Lung (tissue), 12 donors: ENCODE data around the gene NLN. TPM values are rescaled to one million over a fixed set of nuclear protein-coding genes. Genes with fewer than 3 reads are reported as not detected.

Source experiments
- ATAC-seq: fragments of 200-7000 bp; cut with Tn5 transposase; one replicate; pipeline ENCODE4 v1.9.1; 2020; ENCODE audit warnings: moderate number of reproducible peaks; ENCODE audit not compliant: insufficient read depth, low FRiP score
- DNase-seq, 3 donors: peaks; one replicate each; pipeline ENCODE4 v3.0.0-alpha.2; 2013 to 2017
- H3K27ac ChIP-seq, 2 donors: one replicate each; pipeline ENCODE4 v1.5.1; 2013; ENCODE audit warnings: mild to moderate bottlenecking in 2 of 2, moderate library complexity in 2 of 2, control low read depth in 1 of 2, inconsistent platforms in 1 of 2, low read depth in 1 of 2, low read length in 1 of 2
- H3K27me3 ChIP-seq, 3 donors: one replicate each; pipeline ENCODE4 v1.5.1; 2013; ENCODE audit warnings: low read length in 2 of 3; ENCODE audit not compliant: control insufficient read depth in 3 of 3, insufficient read depth in 3 of 3
- H3K36me3 ChIP-seq, 4 donors: one replicate each; pipeline ENCODE4 v1.5.1; 2013; ENCODE audit warnings: low read length in 4 of 4, mild to moderate bottlenecking in 1 of 4, moderate library complexity in 1 of 4; ENCODE audit not compliant: control insufficient read depth in 4 of 4, insufficient read depth in 4 of 4
- H3K4me1 ChIP-seq, 5 donors: one replicate each; pipeline ENCODE4 v1.5.1; 2013; ENCODE audit warnings: low read length in 5 of 5, mild to moderate bottlenecking in 2 of 5, moderate library complexity in 1 of 5; ENCODE audit not compliant: control insufficient read depth in 5 of 5, insufficient read depth in 5 of 5
- H3K4me3 ChIP-seq: one replicate; pipeline ENCODE4 v1.5.1; 2013; ENCODE audit warnings: mild to moderate bottlenecking, control low read depth, moderate library complexity
- H3K9ac ChIP-seq, 2 donors: one replicate each; pipeline ENCODE4 v1.5.1; 2013; ENCODE audit warnings: low read length in 2 of 2, control low read depth in 1 of 2; ENCODE audit not compliant: insufficient read depth in 1 of 2
- H3K9me3 ChIP-seq, 4 donors: one replicate each; pipeline ENCODE4 v1.5.1; 2013; ENCODE audit warnings: low read length in 3 of 4, mild to moderate bottlenecking in 1 of 4, moderate library complexity in 1 of 4; ENCODE audit not compliant: control insufficient read depth in 4 of 4, insufficient read depth in 3 of 4
- CTCF ChIP-seq: IDR thresholded peaks from 2 replicates; pipeline ENCODE4 v1.5.1; 2012; ENCODE audit warnings: mild to moderate bottlenecking; ENCODE audit errors: control extremely low read depth, extremely low read depth
- WGBS, 2 donors: extraction: QIAGEN DNeasy Blood & Tissue Kit; methylation state at CpG; one replicate each; pipeline ENCODE4 v1.1.7; 2013; 5-methylcytosine and 5-hydroxymethylcytosine counted together
- polyA plus RNA-seq, 2 donors: library from polyadenylated mRNA; stranded (reverse); fragments of 200-250 nt; gene quantifications; one replicate each; pipeline ENCODE4 v1.2.1, GENCODE V29; 2013
- total RNA-seq, 2 donors: library from RNA; depleted of rRNA in 1 of 2; stranded (reverse); fragments of >200 nt in 1 of 2; gene quantifications; one replicate each; pipeline ENCODE4 v1.2.1, GENCODE V29; 2014 to 2021
- donor health status: control.
- donor health status: control.
- donor health status: Bipolar disorder and iron deficiency.
- donor health status: healthy.
- donor health status: DM: yes; HTN: yes; CAD: no.

Gene NLN
- total and polyA plus RNA-seq, 4 donors, result 2.9 to 21.3 (median 11.8) TPM

- WGBS, 2 donors, result 43 to 67% methylated on average over 1 of the region's 1 CpG
- no peak overlapping the region for H3K27ac ChIP-seq
- no peaks in the 10 kb centered on the region for H3K4me1 ChIP-seq
- no peak for TF ChIP-seq CTCF
- no peaks in the 10 kb centered on the region for H3K36me3 ChIP-seq
- H3K27me3 ChIP-seq, result no peaks in the 10 kb centered on the region
- ATAC-seq (no peak), DNase-seq (no peak)
- no peak overlapping the region for H3K9ac ChIP-seq
- H3K9me3 ChIP-seq, result no peaks in the 10 kb centered on the region
- H3K4me3 ChIP-seq, result no peak overlapping the region
Observed at GRCh38 chr5:65734921-65735320, 12.9 kb downstream of the NLN start.

- Histone ChIP-seq H3K9ac (no peak overlapping the region), H3K9me3 (no peaks in the 10 kb centered on the region), H3K4me3 (no peak overlapping the region), H3K36me3 (no peaks in the 10 kb centered on the region), H3K27me3 (no peaks in the 10 kb centered on the region), H3K27ac (no peak overlapping the region), H3K4me1 (no peaks in the 10 kb centered on the region)
- WGBS, 2 donors, result 56 to 62% methylated on average over 1 of the region's 1 CpG
- DNase-seq (no peak), ATAC-seq (no peak)
- no peak for TF ChIP-seq CTCF
Observed at GRCh38 chr5:65736011-65736410, 14.0 kb downstream of the NLN start.

DNA sequence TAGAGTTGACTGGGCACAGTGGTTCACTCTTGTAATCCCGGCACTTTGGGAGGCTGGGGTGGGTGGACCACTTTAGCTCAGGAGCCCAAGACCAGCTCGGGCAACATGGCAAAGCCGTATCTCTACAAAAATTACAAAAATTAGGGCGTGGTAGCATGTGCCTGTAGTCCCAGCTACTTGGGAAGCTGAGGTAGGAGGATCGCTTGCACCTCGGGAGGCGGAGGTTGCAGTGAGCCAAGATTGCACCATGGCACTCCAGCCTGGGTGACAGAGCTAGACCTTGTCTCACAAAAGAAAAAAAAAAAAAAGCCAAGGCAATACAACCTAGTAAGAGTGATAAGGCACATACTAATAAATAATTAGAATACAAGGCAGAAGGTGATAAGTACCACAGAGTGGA, 15.8 kb downstream of the NLN start:
- WGBS, 2 donors, result 71 to 87% methylated on average over 7 of the region's 7 CpGs
- no peak for TF ChIP-seq CTCF
- Histone ChIP-seq H3K4me1 (peaks cover 0 to 6% (median 0%) of the 10 kb centered on the region in 5 donors), H3K9me3 (no peaks in the 10 kb centered on the region), H3K27me3 (no peaks in the 10 kb centered on the region), H3K36me3 (no peaks in the 10 kb centered on the region), H3K4me3 (no peak overlapping the region), H3K27ac (no peak overlapping the region), H3K9ac (no peak overlapping the region)
- ATAC-seq (no peak), DNase-seq (no peak)

- Histone ChIP-seq H3K27me3 (no peaks in the 10 kb centered on the region), H3K9me3 (no peaks in the 10 kb centered on the region), H3K27ac (no peak overlapping the region), H3K4me1 (peaks cover 0 to 8% (median 0%) of the 10 kb centered on the region in 5 donors), H3K36me3 (no peaks in the 10 kb centered on the region), H3K4me3 (no peak overlapping the region), H3K9ac (no peak overlapping the region)
- WGBS, 2 donors, result 81 to 84% methylated on average over 4 of the region's 4 CpGs
- no peak for ATAC-seq
- no peak for DNase-seq
- TF ChIP-seq CTCF, result no peak
Observed at GRCh38 chr5:65738305-65738704, 16.3 kb downstream of the NLN start.
